WTC11 (cell line): ENCODE measurements around the gene TATDN2. TPM values are rescaled to one million over a fixed set of nuclear protein-coding genes. Genes with fewer than 3 reads are reported as not detected.

ENCODE experiments used
- ATAC-seq: fragments of 200-7000 bp; cut with Tn5 transposase; 2 replicates; pipeline ENCODE4 v1.10.0; 2021; ENCODE audit warnings: mild to moderate bottlenecking, moderate library complexity
- CTCF ChIA-PET: fragments of 300-600 bp; sonication (Branson Sonifier 250); formaldehyde crosslinking; loops from one replicate; lab custom pipeline; 2021; ENCODE audit warnings: antibody characterized with exemption; lab: Charles Lee
- POLR2A ChIA-PET: fragments of 350-600 bp; sonication (Branson Sonifier 250); formaldehyde crosslinking; loops from one replicate; lab custom pipeline; 2021; ENCODE audit warnings: antibody characterized with exemption; lab: Charles Lee
- DNase-seq: peaks from one replicate; pipeline ENCODE4 v3.0.0; 2021; ENCODE audit warnings: low spot score
- H3K27ac Mint-ChIP-seq: 2 replicates; pipeline ENCODE4 v1.8.0; 2021; ENCODE audit warnings: mixed read lengths
- H3K27me3 Mint-ChIP-seq: 2 replicates; pipeline ENCODE4 v1.8.0; 2021; ENCODE audit warnings: low read depth, mild to moderate bottlenecking, moderate library complexity, mixed read lengths
- H3K36me3 Mint-ChIP-seq: 2 replicates; pipeline ENCODE4 v1.8.0; 2021; ENCODE audit warnings: mixed read lengths
- H3K4me1 Mint-ChIP-seq: 2 replicates; pipeline ENCODE4 v1.8.0; 2022; ENCODE audit warnings: mixed read lengths
- H3K4me3 Mint-ChIP-seq: 2 replicates; pipeline ENCODE4 v1.8.0; 2021; ENCODE audit warnings: mild to moderate bottlenecking, moderate library complexity, mixed read lengths
- H3K9me3 Mint-ChIP-seq: 2 replicates; pipeline ENCODE4 v1.8.0; 2021; ENCODE audit warnings: mixed read lengths
- ATF6 ChIP-seq: sonication (generic); formaldehyde crosslinking; IDR thresholded peaks from 2 replicates; pipeline ENCODE4 v1.8.1; 2023; ENCODE audit warnings: mild to moderate bottlenecking, missing genetic modification reagents
- CBFB ChIP-seq: sonication (generic); formaldehyde crosslinking; IDR thresholded peaks from 2 replicates; pipeline ENCODE4 v1.8.1; 2022; ENCODE audit warnings: mild to moderate bottlenecking, low read depth, missing genetic modification reagents
- CREB1 ChIP-seq: sonication (generic); formaldehyde crosslinking; IDR thresholded peaks from 2 replicates; pipeline ENCODE4 v1.8.0; 2023; ENCODE audit warnings: mild to moderate bottlenecking, missing genetic modification reagents
- CREM ChIP-seq: sonication (generic); formaldehyde crosslinking; IDR thresholded peaks from 2 replicates; pipeline ENCODE4 v1.8.1; 2022; ENCODE audit warnings: mild to moderate bottlenecking, missing genetic modification reagents, moderate library complexity
- E2F4 ChIP-seq: sonication (generic); formaldehyde crosslinking; IDR thresholded peaks from 2 replicates; pipeline ENCODE4 v1.8.1; 2022; ENCODE audit warnings: low read depth, mild to moderate bottlenecking, moderate library complexity, missing genetic modification reagents, borderline replicate concordance
- ESRRA ChIP-seq: sonication (generic); formaldehyde crosslinking; IDR thresholded peaks from 2 replicates; pipeline ENCODE4 v1.8.1; 2022; ENCODE audit warnings: mild to moderate bottlenecking, missing genetic modification reagents, borderline replicate concordance
- HMGXB4 ChIP-seq: sonication (generic); formaldehyde crosslinking; IDR thresholded peaks from 2 replicates; pipeline ENCODE4 v1.8.1; 2023; ENCODE audit warnings: mild to moderate bottlenecking, moderate library complexity, missing genetic modification reagents
- IRF1 ChIP-seq: sonication (generic); formaldehyde crosslinking; IDR thresholded peaks from 2 replicates; pipeline ENCODE4 v1.8.0; 2023; ENCODE audit warnings: missing genetic modification reagents
- IRF2 ChIP-seq: sonication (generic); formaldehyde crosslinking; IDR thresholded peaks from 2 replicates; pipeline ENCODE4 v1.8.0; 2022; ENCODE audit warnings: low read depth, missing genetic modification reagents, borderline replicate concordance
- JAZF1 ChIP-seq: fragments of 250-450 bp; sonication (Bioruptor Pico); IDR thresholded peaks from 2 replicates; pipeline ENCODE4 v1.9.0; 2021; ENCODE audit warnings: moderate library complexity, mild to moderate bottlenecking, inconsistent platforms
- KAT7 ChIP-seq: sonication (generic); formaldehyde crosslinking; IDR thresholded peaks from 2 replicates; pipeline ENCODE4 v1.8.1; 2023; ENCODE audit warnings: missing genetic modification reagents, mild to moderate bottlenecking, borderline replicate concordance
- NFE2L1 ChIP-seq: sonication (generic); formaldehyde crosslinking; IDR thresholded peaks from 2 replicates; pipeline ENCODE4 v1.8.1; 2023; ENCODE audit warnings: missing genetic modification reagents
- NR1H2 ChIP-seq: sonication (generic); formaldehyde crosslinking; IDR thresholded peaks from 2 replicates; pipeline ENCODE4 v1.9.0; 2021; ENCODE audit warnings: mild to moderate bottlenecking, moderate library complexity, missing genetic modification reagents
- NR3C1 ChIP-seq: sonication (generic); formaldehyde crosslinking; conservative IDR thresholded peaks from 2 replicates; pipeline ENCODE4 v1.8.1; 2023; ENCODE audit warnings: low read depth, mild to moderate bottlenecking, missing genetic modification reagents
- ZBTB21 ChIP-seq: sonication (generic); formaldehyde crosslinking; IDR thresholded peaks from 2 replicates; pipeline ENCODE4 v1.8.1; 2023; ENCODE audit warnings: mild to moderate bottlenecking, missing genetic modification reagents, borderline replicate concordance
- ZNF138 ChIP-seq: sonication (generic); formaldehyde crosslinking; conservative IDR thresholded peaks from 2 replicates; pipeline ENCODE4 v1.8.1; 2022; ENCODE audit warnings: mild to moderate bottlenecking, moderate library complexity, missing genetic modification reagents
- ZNF512 ChIP-seq: sonication (generic); formaldehyde crosslinking; IDR thresholded peaks from 2 replicates; pipeline ENCODE4 v1.8.1; 2022; ENCODE audit warnings: missing genetic modification reagents, borderline replicate concordance
- ZNF671 ChIP-seq: fragments of 250-450 bp; sonication (Bioruptor Pico); IDR thresholded peaks from 2 replicates; pipeline ENCODE4 v1.8.0; 2021; ENCODE audit warnings: mild to moderate bottlenecking
- total RNA-seq: library from RNA; stranded (reverse); gene quantifications from 3 replicates; pipeline ENCODE4 v1.2.3, GENCODE V29; 2021
- TF ChIP-seq, protein P1 (sequence below): sonication (generic); formaldehyde crosslinking; IDR thresholded peaks from 2 replicates; pipeline ENCODE4 v1.8.0; 2022; ENCODE audit warnings: mild to moderate bottlenecking, missing genetic modification reagents
- TF ChIP-seq, protein P2 (sequence below): sonication (generic); formaldehyde crosslinking; conservative IDR thresholded peaks from 2 replicates; pipeline ENCODE4 v1.8.1; 2023; ENCODE audit warnings: mild to moderate bottlenecking, low read depth, missing genetic modification reagents, moderate library complexity

Gene TATDN2
- total RNA-seq, 1 experiment from 2014 or later: 31.7 TPM

DNA sequence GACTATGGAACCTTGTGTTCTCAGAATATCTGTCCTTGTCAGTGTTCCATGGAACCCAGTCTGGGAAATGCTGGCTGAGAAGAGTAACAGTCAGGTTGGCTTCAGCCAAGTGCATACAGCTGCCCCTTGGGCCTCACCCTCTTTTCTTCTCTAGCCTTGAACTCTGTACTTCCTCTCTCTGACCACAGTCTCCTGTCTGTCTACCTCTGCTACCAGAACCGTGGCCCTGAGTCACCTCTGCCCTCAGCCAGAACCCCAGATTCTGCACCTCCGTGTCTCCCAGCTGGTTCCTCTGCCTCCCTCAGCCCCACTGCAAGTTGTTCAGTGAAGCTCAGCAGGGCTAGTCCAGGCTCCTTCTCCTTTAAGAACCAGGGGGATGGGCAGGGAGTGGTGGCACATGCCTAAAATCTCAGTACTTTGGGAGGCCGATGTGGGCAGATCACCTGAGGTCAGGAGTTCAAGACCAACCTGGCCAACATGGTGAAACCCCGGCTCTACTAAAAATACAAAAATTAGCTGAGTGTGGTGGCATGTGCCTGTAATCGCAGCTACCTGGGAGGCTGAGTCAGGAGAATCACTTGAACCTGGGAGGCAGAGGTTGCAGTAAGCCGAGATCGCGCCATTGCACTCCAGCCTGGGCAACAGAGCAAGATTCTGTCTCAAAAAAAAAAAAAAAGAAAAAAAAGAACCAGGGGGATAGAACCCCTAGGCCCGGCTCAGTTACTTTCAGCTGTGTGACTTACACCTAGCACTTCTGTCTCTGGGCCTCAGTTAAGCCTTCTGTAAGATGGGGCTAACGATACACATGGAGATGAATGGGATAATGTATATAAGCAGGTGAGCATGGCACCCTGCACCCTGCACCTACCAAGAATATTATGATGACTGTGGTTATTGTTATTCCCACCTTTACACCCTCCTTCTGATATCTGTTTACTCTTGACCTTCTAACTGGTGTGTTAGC, 24.3 kb upstream of the TATDN2 start:
- no peaks in the 10 kb centered on the region for H3K9me3 Mint-ChIP-seq
- ATAC-seq (no peak), DNase-seq (no peak)
- no peak overlapping the region for H3K4me3 Mint-ChIP-seq
- TF ChIP-seq IRF2 (CRISPR knock-in tag): no peak
- no peak for TF ChIP-seq E2F4 (CRISPR knock-in tag)
- no peak for TF ChIP-seq ZNF138 (CRISPR knock-in tag)
- TF ChIP-seq ESRRA: no peak
- no peak for TF ChIP-seq NR3C1 (CRISPR knock-in tag)
- no peak for TF ChIP-seq CREB1 (CRISPR knock-in tag)
- TF ChIP-seq NR1H2 (CRISPR knock-in tag): no peak
- TF ChIP-seq, protein P1, sequence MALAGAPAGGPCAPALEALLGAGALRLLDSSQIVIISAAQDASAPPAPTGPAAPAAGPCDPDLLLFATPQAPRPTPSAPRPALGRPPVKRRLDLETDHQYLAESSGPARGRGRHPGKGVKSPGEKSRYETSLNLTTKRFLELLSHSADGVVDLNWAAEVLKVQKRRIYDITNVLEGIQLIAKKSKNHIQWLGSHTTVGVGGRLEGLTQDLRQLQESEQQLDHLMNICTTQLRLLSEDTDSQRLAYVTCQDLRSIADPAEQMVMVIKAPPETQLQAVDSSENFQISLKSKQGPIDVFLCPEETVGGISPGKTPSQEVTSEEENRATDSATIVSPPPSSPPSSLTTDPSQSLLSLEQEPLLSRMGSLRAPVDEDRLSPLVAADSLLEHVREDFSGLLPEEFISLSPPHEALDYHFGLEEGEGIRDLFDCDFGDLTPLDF: no peak
- no peak for TF ChIP-seq NFE2L1 (CRISPR knock-in tag)
- no peak for TF ChIP-seq IRF1 (CRISPR knock-in tag)
- no peak for TF ChIP-seq ZBTB21 (CRISPR knock-in tag)
- TF ChIP-seq ATF6 (CRISPR knock-in tag): no peak
- no peak for TF ChIP-seq ZNF671 (CRISPR knock-in tag)
- no peak for TF ChIP-seq CREM (CRISPR knock-in tag)
- no peak for TF ChIP-seq CBFB
- TF ChIP-seq ZNF512 (CRISPR knock-in tag): no peak
- no peak for TF ChIP-seq KAT7 (CRISPR knock-in tag)
- no peak for TF ChIP-seq JAZF1 (CRISPR knock-in tag)
- TF ChIP-seq, protein P2, sequence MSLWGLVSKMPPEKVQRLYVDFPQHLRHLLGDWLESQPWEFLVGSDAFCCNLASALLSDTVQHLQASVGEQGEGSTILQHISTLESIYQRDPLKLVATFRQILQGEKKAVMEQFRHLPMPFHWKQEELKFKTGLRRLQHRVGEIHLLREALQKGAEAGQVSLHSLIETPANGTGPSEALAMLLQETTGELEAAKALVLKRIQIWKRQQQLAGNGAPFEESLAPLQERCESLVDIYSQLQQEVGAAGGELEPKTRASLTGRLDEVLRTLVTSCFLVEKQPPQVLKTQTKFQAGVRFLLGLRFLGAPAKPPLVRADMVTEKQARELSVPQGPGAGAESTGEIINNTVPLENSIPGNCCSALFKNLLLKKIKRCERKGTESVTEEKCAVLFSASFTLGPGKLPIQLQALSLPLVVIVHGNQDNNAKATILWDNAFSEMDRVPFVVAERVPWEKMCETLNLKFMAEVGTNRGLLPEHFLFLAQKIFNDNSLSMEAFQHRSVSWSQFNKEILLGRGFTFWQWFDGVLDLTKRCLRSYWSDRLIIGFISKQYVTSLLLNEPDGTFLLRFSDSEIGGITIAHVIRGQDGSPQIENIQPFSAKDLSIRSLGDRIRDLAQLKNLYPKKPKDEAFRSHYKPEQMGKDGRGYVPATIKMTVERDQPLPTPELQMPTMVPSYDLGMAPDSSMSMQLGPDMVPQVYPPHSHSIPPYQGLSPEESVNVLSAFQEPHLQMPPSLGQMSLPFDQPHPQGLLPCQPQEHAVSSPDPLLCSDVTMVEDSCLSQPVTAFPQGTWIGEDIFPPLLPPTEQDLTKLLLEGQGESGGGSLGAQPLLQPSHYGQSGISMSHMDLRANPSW (CRISPR knock-in tag): no peak
- no peak for TF ChIP-seq HMGXB4 (CRISPR knock-in tag)
- H3K36me3 Mint-ChIP-seq: no peaks in the 10 kb centered on the region; the same call in 1 of the 2 replicates
- CTCF ChIA-PET: no interaction called here
- H3K27me3 Mint-ChIP-seq: no peaks in the 10 kb centered on the region
- H3K4me1 Mint-ChIP-seq: peaks cover 27% of the 10 kb centered on the region
- no peak overlapping the region for H3K27ac Mint-ChIP-seq
- POLR2A ChIA-PET: no interaction called here
